Left lung (tissue), 10 donors: ENCODE data around the gene NFRKB. TPM values are rescaled to one million over a fixed set of nuclear protein-coding genes. Genes with fewer than 3 reads are reported as not detected.

Experiments used
- ATAC-seq: fragments of 200-7000 bp; cut with Tn5 transposase; one replicate; pipeline ENCODE4 v1.9.1; 2020; ENCODE audit warnings: moderate library complexity
- DNase-seq, 4 donors: peaks; one replicate each; pipeline ENCODE4 v3.0.0-alpha.2; 2013 to 2020
- H3K27ac ChIP-seq, 2 donors: fragments of 200-600 bp; sonication (generic) in 1 of 2; one replicate each; pipeline versions ENCODE4 v1.5.0 to v1.8.0; 2020 to 2021
- H3K27me3 ChIP-seq, 2 donors: fragments of 200-600 bp; sonication (generic) in 1 of 2; one replicate each; pipeline versions ENCODE4 v1.5.0 to v1.8.0; 2020 to 2021
- H3K36me3 ChIP-seq, 2 donors: fragments of 200-600 bp; sonication (generic) in 1 of 2; one replicate each; pipeline versions ENCODE4 v1.5.0 to v1.8.0; 2020 to 2021
- H3K4me1 ChIP-seq, 2 donors: fragments of 200-600 bp; one replicate each; pipeline ENCODE4 v1.8.0; 2021
- H3K4me3 ChIP-seq, 2 donors: fragments of 200-600 bp; sonication (generic) in 1 of 2; one replicate each; pipeline versions ENCODE4 v1.5.0 to v1.8.0; 2020 to 2021; ENCODE audit warnings: mild to moderate bottlenecking in 1 of 2
- H3K9me3 ChIP-seq, 2 donors: fragments of 200-600 bp; sonication (generic) in 1 of 2; one replicate each; pipeline versions ENCODE4 v1.5.0 to v1.8.0; 2020 to 2021
- CTCF ChIP-seq, 2 donors: fragments of 200-600 bp; sonication (generic) in 1 of 2; IDR thresholded peaks; one replicate each; pipeline versions ENCODE4 v1.5.0 to v1.8.0; 2021; ENCODE audit warnings: antibody characterized with exemption in 2 of 2
- intact Hi-C, 2 donors: fragments of 100-400 bp; cut with DNase I; formaldehyde crosslinking; loops; one replicate each; pipeline versions ENCODE4 v1.11.2 to v1.14.2; 2022
- polyA plus RNA-seq, 6 donors: library from polyadenylated mRNA; unstranded; fragments of 120-200 nt; gene quantifications; one replicate each; pipeline ENCODE4 v1.2.1, GENCODE V29; 2013; ENCODE audit not compliant: insufficient read length in 6 of 6
- total RNA-seq, 2 donors: library from RNA; stranded (reverse); fragmentation: NEBNext Ultra II Directional; extraction: Animal tissue kit (Norgen Biotek cat#: 25700); gene quantifications; one replicate each; pipeline ENCODE4 v1.2.1, GENCODE V29; 2021
- donor health status: DM: no; HTN: yes; CAD: no.
- donor health status: DM: no; HTN: no; CAD: no.

The NFRKB gene
- total and polyA plus RNA-seq, 8 donors: 21.5 to 53.3 (median 42.5) TPM

GRCh38 chr11:129905402-129905801 lies 10.0 kb upstream of the NFRKB start:
- TF ChIP-seq CTCF (IDR thresholded peaks at IDR 0.05): no peak
- no peaks in the 10 kb centered on the region for H3K4me1 ChIP-seq
- H3K4me3 ChIP-seq: no peak overlapping the region
- DNase-seq: no peak
- intact Hi-C loops: no loop called here
- no peaks in the 10 kb centered on the region for H3K27me3 ChIP-seq
- ATAC-seq: no peak
- H3K36me3 ChIP-seq: peaks cover 0 to 75% of the 10 kb centered on the region in 2 donors
- no peak overlapping the region for H3K27ac ChIP-seq
- H3K9me3 ChIP-seq: no peaks in the 10 kb centered on the region

- peak overlapping the region; percentile 68 to 73 for H3K27ac ChIP-seq
- no peak for TF ChIP-seq CTCF (IDR thresholded peaks at IDR 0.05)
- peak overlapping the region; percentile 73 to 83 for H3K4me3 ChIP-seq
- intact Hi-C loops: no loop called here
- H3K9me3 ChIP-seq: no peaks in the 10 kb centered on the region
- peaks cover 8 to 23% of the 10 kb centered on the region in 2 donors for H3K4me1 ChIP-seq
- H3K27me3 ChIP-seq: no peaks in the 10 kb centered on the region
- ATAC-seq: peak; percentile 41
- peaks cover 0 to 24% of the 10 kb centered on the region in 2 donors for H3K36me3 ChIP-seq
- DNase-seq: no peak
Measured at GRCh38 chr11:129896062-129896461, 684 bp upstream of the NFRKB start.

GRCh38 chr11:129894278-129895125 lies 876 bp downstream of the NFRKB start:
- H3K9me3 ChIP-seq: no peaks in the 10 kb centered on the region
- peaks cover 0 to 39% of the 10 kb centered on the region in 2 donors for H3K36me3 ChIP-seq
- intact Hi-C loops: no loop called here
- H3K4me3 ChIP-seq: peak overlapping the region; percentile 73 to 83
- peaks cover 8 to 23% of the 10 kb centered on the region in 2 donors for H3K4me1 ChIP-seq
- TF ChIP-seq CTCF (IDR thresholded peaks at IDR 0.05): no peak
- peak; percentile 33 for ATAC-seq
- H3K27ac ChIP-seq: peak overlapping the region; percentile 68 to 73
- no peaks in the 10 kb centered on the region for H3K27me3 ChIP-seq
- no peak for DNase-seq

- Histone ChIP-seq H3K27me3 (no peaks in the 10 kb centered on the region), H3K9me3 (no peaks in the 10 kb centered on the region), H3K36me3 (peaks cover 4 to 95% of the 10 kb centered on the region in 2 donors), H3K4me1 (peaks cover 0 to under 1% of the 10 kb centered on the region in 2 donors), H3K27ac (no peak overlapping the region), H3K4me3 (no peak overlapping the region)
- no peak for TF ChIP-seq CTCF (IDR thresholded peaks at IDR 0.05)
- ATAC-seq: no peak
- intact Hi-C loops: no loop called here
- DNase-seq: no peak
Measured at GRCh38 chr11:129888451-129888850, 6.9 kb downstream of the NFRKB start.

GRCh38 chr11:129885381-129885780 lies 10.0 kb downstream of the NFRKB start:
- Histone ChIP-seq H3K27me3 (no peaks in the 10 kb centered on the region), H3K9me3 (no peaks in the 10 kb centered on the region), H3K4me1 (no peaks in the 10 kb centered on the region), H3K36me3 (peaks cover 4 to 100% of the 10 kb centered on the region in 2 donors), H3K4me3 (no peak overlapping the region), H3K27ac (no peak overlapping the region)
- TF ChIP-seq CTCF (IDR thresholded peaks at IDR 0.05): no peak
- ATAC-seq (no peak), DNase-seq (no peak)
- intact Hi-C loops: no loop called here
